Measurements from ENCODE around the gene VIPR2.
"Not testable (repeated sequence)": the region's sequence is repeated elsewhere in the genome, so short reads cannot be mapped to it uniquely, and the experiment has no call there.

The VIPR2 gene, protein sequence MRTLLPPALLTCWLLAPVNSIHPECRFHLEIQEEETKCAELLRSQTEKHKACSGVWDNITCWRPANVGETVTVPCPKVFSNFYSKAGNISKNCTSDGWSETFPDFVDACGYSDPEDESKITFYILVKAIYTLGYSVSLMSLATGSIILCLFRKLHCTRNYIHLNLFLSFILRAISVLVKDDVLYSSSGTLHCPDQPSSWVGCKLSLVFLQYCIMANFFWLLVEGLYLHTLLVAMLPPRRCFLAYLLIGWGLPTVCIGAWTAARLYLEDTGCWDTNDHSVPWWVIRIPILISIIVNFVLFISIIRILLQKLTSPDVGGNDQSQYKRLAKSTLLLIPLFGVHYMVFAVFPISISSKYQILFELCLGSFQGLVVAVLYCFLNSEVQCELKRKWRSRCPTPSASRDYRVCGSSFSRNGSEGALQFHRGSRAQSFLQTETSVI

DNA sequence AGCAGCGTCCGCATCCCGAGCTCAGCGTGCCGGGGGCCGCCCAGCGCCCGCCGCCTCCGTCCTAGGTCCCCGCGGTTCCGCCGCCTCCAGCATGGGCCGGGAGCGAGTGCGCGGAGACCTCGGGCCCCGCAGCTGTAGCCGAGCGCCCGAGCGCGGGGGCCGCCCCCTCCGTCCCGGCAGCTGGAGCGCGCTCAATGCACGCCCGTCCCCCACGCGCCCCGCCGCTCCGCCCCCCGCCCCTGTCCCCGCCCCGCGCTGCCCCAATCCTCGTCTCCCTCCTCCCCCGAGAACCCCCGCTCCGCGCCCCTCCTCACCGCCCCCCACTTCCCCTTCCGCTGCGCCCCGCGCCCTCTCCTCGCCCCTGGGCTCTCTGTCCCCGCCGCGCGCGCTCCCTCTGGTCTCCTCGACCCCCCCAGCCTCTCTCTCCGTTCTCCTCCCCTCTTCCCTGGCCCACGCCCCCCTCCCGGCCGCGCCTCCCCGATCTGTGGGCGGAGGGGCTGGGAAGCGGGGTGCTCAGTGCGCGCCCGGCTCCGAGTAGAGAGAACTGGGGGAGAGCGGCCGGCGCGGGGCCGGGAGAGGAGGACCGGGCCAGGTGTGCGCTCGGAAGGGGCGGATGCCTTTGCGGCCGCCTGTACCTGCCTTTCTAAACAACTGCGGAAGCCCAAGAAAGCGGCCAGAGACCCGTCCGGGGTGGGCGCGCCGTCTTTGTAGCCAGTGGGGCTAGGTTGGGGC, at the start of gene VIPR2:
VIPR2 (minus strand) TSS at position 110 of the 732 bp plus-strand sequence; CDS start at position 14, 96 bp downstream.
- peak in 1 of 2 donors; percentile 14 for DNase-seq

DNA sequence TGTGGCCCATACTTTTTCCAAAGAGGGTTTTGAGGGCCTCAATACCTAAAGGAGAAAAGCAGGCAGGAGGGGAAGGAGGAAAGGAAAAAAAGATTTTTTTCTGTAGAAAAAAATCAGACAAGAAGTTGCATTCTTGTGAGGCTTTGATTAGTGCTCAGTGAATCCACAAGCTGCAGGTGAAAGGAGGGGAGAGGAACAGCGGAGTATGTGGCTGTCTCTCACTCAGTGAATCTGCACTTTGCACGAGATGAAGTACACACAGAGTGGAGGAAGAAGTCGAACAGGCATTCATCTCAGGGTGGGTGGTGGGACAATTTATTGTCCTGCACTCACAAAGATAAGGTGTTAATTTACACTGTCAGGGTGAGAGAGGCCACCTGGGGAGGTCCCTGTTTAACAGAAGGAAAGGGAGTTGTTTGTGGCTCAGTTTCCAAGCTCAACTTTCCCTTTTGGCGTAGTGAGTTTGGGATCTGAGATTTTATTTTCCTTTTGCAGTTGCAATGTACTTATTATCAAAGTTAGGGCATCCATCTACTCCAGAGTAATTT, 49.0 kb upstream of the VIPR2 start:
- no peak for DNase-seq

DNA sequence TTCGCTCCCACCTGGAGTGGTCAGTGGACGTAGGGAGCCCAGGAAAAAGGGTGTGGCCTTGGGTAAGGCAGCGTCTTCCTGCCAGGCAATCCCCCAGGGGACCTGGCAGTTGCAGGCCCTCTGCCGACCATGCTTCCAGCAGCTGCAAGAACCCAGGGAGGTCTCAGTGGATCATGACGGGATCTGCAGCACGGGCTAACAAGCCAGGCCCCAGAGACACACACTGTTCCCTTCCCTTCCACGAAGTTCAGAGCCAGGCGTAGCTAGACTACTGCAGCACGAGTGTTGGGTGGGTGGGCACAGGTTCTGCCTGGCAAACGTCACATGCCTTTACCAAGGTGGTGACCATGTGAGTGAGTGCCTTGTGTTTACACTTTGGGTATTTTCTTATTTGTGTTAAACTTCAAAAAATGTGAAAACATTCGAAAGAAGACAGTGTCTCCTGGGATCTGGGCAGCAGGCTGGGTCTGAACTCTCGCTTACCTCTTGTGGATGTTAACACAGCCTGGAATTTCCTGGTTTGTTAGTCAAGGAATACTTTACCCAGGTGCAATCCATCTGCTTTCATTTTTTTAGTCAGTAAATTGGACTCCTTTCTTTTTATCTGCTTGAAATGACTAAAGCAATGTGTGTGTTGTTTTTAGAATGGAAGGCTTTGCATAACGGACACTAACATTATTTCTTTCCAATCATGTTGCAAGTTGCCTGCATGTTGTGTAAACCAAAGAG, 48.2 kb upstream of the VIPR2 start:
- no peak for DNase-seq

DNA sequence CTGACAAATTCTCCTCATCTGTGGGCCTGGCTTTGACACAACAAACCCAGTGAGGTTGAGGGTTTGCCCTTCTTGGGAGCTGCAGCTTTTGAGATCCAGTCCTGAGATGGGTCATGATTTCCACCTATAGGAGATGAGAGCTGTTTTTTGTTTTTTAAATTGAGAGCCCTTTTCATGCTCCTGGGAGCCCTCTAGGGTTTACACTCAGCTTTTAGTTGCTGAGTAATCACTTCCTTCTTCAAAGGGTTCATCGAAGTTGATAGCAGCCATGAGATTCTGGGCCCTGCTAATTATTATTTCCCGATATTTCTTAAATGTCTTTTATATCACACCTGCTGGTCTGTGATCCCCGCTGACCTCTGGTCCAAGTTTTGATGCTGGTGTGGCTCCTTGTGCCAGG, 47.3 kb upstream of the VIPR2 start:
- no peak for DNase-seq

DNA sequence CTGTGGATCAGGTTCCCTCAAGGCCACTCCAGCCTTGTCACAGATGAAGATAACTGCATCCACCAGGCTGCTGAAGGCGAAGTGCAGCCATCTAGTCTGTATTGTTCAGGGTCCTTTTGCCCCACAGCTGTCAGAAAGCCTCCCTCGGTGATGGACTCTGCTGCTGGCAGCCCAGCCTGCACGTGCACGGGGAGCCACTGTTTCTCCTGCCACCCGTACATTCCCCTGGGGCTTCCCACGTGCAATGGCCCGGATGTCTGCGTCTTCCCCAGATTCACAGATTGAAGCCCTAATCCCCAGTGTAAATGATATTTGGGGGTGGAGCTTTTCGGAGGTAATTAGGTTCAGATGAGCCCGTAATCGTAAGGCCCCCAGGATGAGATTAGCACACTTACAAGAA, 46.6 kb upstream of the VIPR2 start:
- DNase-seq: no peak

DNA sequence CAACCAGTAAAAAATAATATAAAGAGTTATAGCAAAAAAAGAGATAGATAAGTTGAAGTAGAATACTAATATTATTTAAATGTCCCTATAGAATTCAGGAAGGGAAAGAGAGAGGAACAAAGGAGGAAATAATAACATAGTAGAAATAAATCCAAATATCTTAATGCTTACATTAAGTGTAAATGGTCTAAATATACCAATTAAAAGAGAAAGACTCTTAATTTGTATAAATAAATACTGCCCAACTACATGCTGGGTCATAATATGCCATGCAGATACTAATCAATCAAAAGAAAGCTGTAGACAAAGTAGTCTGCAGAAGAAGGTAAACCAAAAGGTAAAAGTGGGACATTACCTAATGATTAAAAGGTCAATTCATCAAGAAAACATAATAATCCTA, 43.3 kb upstream of the VIPR2 start:
- no peak for DNase-seq

DNA sequence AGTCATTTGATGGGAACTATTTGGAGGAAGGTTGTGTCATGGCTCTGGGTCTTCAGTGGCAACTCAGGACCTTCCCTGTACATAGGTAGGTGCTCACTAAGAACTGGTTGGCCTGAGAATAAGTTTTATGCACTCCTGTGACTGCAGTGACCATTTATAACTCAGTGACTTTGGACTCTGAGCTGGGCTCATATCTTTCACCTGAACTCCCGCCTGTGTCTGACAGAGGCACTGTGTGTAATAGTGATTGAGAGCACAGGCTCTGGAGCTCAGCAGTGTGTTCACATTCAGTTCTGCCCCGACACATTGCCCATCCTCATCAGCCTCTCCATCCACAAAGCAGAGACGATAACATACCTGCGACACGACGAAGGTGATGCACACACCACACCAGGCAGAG, 34.6 kb upstream of the VIPR2 start:
- no peak for DNase-seq

DNA sequence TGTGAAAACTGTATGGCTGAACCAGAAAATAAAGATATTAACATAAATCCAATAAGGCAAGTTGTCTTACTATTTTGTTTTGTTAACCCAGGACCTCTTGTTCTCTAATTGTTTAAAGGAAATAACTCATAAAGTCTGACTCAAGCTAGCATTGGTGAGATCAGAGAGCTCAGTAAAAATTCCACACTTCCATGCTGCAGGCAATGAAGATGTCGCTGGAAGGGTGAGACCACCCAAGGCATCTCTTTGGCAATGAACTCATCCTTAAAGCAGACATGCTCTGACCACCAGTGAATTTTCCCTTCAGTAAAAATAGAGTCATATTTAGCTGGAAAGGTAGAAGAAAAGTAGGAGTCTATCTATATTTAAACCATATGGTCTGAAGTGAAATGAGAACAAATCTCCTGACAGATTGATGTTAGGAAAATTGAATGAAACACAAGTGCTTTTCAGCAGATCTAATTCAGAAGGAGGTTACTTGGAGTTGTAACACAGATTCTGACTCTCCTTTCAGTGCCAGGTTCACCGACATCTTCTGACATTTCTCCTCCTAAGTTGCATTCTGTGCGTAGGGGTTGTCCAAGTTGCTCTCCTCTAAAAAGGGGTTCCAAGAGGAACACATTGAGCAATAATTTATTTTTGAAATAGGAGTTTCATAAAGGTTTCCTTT, 32.8 kb upstream of the VIPR2 start:
- no peak for DNase-seq

DNA sequence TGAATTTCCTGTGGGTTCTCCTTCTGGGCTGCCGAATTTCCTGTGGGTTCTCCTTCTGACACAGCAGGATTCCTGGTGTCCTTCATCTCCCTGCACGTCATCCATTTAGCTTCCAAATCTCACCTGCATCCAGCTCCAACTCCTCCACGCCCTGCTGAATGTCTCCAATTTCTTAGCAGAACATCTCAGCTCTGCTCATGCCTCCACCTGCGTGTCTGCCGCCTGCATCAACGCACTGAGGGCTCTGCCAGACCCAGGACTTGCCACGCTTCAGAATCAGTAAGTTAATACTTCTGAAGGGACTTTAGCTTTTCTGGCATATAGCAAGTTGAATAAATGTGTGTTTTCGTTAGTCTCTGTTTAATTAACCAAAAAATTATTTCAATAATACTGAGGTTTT, 31.1 kb upstream of the VIPR2 start:
- DNase-seq: no peak

DNA sequence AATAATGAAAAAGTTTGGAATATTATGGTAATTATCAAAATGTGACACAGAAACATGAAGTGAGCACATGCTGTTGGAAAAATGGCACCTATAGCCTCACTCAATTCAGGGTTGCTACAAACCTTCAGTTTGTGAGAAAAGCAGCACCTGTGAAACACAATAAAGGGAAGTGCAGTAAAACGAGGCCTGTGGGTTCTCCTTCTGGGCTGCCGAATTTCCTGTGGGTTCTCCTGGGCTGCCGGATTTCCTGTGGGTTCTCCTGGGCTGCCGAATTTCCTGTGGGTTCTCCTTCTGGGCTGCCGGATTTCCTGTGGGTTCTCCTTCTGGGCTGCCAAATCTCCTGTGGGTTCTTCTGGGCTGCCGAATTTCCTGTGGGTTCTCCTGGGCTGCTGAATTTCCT, 30.4 kb upstream of the VIPR2 start:
- DNase-seq: not testable (repeated sequence)

DNA sequence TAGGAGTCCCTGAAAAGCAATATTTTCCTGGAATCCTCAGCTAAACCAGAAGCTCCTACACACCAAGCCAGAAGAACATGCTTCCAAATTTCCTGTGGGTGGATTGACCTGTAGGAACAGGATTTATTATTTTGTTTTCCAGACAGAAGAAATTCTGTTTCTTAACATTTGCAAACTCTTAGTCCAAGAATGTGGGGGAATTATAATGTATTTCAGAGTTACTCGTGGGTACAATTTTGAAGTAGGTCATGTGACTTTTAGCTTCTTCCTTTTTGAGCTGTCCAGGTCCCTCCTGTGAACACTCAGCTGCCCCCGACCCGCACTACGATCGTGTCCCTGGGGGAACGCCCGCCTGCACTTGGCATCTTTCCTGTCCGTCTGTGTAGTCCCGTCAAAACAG, 27.7 kb upstream of the VIPR2 start:
- no peak for DNase-seq

DNA sequence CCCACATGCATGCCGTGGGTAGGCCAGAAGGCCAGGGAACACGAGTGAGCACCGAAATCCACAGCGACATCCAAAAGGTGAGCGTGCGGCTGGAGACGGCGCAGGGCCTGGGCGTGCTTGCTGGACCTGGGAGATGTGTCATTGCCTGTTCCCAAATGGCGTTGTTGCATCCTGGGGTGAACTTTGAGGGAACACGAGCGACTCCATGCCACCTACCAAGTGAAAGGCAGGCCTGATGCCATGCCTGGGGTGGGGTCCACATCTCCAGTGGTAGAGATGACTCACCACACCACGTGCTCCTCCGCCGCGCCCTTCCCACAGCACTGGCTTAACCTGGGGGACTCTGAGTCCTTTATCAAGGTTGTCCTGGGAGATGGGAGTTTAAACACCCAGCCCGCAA, 24.7 kb upstream of the VIPR2 start:
- no peak for DNase-seq

DNA sequence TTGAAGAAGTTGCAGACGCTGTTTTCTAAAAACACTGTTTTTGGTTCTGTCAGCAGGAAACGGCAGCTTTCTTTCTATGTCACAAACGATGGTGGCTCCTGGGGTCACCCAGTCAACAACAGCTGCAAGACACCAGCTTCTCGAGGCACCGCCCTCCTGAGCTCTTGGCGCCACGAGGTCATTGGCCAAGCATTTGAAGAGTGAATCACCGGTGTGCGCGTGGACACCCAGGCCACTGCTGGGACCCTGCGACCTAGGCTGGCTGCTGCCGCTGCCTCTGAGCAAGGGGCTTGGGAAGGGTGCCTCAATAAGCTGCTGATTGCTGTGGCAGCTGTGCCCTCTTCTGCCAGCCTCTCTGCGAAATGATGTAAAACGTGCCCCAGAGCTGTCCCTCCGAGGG, 22.5 kb upstream of the VIPR2 start:
- DNase-seq: no peak

DNA sequence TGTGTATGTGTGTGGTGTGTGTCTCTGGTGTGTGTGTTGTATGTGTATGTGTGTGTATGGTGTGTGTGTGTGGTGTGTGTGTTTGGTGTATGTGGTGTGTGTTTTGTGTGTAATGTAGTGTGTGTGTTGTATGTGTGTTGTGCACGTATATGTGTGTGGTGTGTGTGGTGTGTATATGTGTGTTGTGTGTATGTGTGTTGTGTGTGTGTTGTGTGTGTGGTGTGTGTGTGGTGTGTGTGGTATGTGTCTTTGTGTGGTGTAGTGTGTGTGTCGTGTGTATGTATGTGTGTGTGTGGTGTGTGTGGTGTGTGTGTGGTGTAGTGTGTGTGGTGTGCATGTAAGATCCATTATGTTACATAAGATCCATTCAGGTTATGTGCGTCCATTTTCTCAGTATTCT, 21.9 kb upstream of the VIPR2 start:
- no peak for DNase-seq

DNA sequence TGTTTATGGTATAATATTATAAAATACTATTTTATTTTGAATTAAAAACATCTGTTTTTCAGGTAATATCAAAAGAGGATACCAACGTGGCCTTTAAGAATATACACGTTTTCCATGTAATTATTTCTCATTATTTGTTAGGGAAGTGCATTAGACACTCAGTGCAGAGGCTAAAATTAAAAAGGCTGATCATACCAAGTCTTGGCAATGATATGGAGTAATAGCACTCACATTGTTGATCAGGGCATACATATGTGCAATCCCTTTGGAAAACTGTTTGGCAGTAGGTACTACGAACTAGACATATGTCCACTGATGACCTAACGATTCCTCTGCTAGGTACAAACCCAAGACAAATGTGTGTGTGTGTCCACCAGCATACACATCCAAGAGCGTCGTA, 20.7 kb upstream of the VIPR2 start:
- DNase-seq: no peak

DNA sequence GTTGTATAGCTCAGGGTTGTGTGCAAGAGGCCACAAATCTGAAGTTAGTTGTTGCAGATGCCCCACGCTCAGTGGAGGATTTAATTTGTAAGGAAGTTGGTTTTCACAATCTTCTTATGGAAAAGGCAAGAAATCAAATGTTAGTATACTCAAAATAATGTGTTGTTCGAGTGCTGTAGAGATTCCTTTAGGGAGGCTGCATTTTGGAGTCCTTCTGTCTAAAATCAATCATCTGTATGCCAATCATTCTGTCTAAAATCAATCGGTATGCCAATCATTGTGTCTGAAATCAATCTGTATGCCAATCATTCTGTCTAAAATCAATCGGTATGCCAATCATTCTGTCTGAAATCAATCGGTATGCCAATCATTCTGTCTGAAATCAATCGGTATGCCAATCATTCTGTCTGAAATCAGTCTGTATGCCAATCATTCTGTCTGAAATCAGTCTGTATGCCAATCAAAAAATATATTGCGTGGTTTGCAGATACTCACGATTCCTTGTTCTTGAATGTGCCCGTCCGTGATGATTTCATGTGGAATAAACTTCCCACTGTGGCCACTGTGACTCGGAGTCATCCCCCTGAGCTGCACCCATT, 19.1 kb upstream of the VIPR2 start:
- DNase-seq: not testable (repeated sequence)

DNA sequence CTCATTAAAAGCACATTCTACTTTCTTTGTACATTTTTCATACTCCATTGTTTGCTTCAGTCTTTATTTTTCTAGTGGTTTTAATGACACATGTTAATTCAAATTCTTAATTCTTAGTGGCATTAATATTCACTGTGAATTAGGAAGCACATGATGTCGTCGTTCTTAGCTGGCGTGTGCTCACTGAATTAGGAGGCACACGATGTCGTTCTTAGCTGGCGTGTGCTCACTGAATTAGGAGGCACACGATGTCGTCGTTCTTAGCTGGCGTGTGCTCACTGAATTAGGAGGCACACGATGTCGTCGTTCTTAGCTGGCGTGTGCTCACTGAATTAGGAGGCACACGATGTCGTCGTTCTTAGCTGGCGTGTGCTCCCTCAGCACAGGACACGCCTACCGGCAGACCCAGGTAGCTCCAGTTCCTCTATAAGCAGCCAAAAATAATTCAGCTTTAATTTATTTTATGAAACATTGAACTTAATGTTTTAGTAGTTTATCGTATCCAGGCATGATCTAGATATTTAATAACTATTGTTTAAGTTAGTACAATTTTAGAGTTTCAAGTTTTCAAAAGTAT, 17.5 kb upstream of the VIPR2 start:
- not testable (repeated sequence) for DNase-seq

DNA sequence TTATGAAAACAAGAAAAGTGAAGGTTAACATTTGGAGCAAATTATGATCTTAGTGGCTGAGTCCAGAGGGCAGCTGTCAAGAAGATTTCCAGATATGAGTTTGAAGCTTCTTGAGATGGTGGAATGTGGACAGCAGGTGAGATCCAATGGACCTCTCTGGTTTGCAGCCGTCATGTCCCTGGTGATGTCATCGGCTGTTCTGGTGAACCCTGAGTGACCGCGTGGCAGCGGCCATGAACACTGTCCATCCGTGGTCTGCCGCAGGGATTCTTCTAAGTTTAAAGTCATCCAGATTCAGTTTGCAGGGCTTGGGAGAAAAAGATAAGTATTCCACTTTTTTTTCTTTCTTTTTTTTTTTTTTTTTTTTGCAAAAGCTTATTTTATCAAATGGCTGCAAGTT, 15.8 kb upstream of the VIPR2 start:
- DNase-seq: no peak

DNA sequence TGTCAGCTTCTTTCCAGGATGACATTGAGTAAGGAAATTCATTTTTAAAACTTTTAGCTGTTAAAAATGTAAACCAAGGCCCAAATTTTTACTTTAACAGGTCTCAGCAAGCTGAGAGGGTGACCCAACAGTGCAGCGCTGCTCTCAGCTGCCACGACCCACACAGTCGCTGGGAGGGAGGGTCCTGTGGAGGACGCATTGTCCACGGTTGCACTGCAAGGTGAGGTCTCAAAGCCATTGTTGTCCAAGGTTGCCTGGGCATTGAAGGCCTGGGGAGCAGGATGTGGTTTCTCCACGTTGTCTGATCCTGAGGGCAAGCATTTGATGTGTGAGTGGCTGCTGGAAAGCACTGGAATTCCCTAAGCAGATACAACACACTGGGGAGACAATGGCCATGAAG, 15.1 kb upstream of the VIPR2 start:
- DNase-seq: no peak

DNA sequence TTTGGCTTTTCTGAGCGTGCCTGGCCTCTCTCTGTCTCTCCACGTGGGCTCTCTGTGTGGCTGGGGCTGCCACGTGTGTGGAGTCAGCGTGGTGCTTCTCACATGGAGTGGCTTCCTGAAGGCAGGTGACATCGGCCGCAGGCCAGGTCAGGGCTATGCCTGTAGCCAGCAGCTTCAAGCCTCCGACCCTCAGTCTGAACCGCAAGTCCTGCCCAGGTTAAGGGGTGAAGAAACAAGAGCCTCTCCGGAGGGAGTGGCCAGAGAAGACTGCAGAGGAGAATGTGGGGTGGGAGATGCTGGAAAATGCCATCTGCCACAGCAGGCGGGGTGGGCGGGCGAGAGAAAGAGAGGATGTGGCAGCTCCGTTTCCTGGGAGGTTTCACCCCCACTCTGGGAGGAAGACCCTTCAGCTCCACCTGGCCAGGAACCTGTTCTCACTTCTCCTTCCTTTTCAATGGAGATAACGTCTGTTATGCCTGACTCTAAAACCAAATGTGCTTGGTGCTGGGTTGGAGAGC, 14.3 kb upstream of the VIPR2 start:
- DNase-seq: no peak

DNA sequence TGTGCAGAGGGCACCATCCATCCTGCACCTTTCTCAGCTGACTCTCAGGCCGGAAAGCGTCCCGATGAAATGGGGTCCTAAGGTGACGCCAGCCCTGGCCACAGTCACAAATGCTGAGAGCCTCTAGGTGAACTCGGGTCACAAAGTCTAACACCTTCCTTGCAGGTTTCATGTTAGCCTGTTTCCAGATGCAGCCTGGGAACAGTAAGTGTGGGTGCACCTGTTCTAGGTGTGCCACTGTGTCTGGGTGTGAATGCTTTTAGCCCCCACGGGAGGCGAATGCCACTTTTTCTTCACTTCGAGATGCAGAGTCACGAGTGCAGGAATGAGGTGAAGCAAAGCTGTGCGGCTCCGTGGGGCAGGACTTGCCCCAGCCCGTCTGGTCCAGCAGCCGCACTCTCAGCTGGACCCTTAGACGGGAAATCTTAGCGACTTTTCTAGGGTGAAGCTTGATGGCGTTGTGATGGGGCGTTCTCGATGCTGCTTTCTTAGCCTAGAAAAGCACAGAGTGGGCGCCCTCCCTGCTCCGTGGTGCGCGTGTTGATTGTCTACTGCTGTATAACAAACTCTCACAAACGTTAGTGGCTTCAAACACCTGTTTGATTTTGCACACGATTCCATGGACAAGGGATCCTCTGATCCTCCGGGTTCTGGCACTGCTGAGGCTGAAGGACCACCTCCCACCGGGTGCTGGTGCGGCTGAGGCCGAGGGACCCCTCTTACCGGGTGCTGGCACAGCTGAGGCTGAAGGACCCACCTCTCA, 13.6 kb upstream of the VIPR2 start:
- DNase-seq: no peak
